Fibroblast of lung (primary cell): ENCODE results near the gene PLAAT4. TPM values are rescaled to one million over a fixed set of nuclear protein-coding genes. Genes with fewer than 3 reads are reported as not detected.
A peak's percentile ranks its signal among the peaks of the same experiment; 100 is the strongest.

ENCODE experiments used
- DNase-seq, 2 donors: peaks; one replicate each; pipeline versions ENCODE4 v3.0.0 to v3.0.0-alpha.2; 2010; ENCODE audit warnings: low read depth in 2 of 2
- H2AFZ ChIP-seq: 2 replicates; pipeline ENCODE4 v1.5.1; 2012; ENCODE audit warnings: low read length, control low read depth, inconsistent platforms
- H3K27ac ChIP-seq: 2 replicates; pipeline ENCODE4 v1.5.1; 2011; ENCODE audit warnings: low read length, control low read depth; ENCODE audit not compliant: insufficient read depth
- H3K27me3 ChIP-seq: 2 replicates; pipeline ENCODE4 v1.5.1; 2011; ENCODE audit warnings: mild to moderate bottlenecking, low read length; ENCODE audit not compliant: control insufficient read depth, insufficient read depth
- H3K36me3 ChIP-seq: 2 replicates; pipeline ENCODE4 v1.5.1; 2011; ENCODE audit warnings: low read length; ENCODE audit not compliant: control insufficient read depth, insufficient read depth
- H3K4me1 ChIP-seq: 2 replicates; pipeline ENCODE4 v1.5.1; 2011; ENCODE audit warnings: low read length; ENCODE audit not compliant: control insufficient read depth, insufficient read depth; ENCODE audit errors: extremely low read depth
- H3K4me2 ChIP-seq: 2 replicates; pipeline ENCODE4 v1.5.1; 2011; ENCODE audit warnings: low read length, control low read depth; ENCODE audit not compliant: insufficient read depth; ENCODE audit errors: extremely low read depth
- H3K4me3 ChIP-seq, 4 experiments: fragments of 200-600 bp in 1 of 4; sonication (generic) in 1 of 4; replicated peaks in 1 of 4; 2 replicates each; pipeline ENCODE4 v1.5.1; 2011 to 2016; ENCODE audit warnings: low read length in 4 of 4, low read depth in 3 of 4, mild to moderate bottlenecking in 3 of 4, control low read depth in 2 of 4, inconsistent platforms in 1 of 4, mixed read lengths in 1 of 4; ENCODE audit not compliant: insufficient read depth in 1 of 4; ENCODE audit errors: control extremely low read depth in 1 of 4
- H3K79me2 ChIP-seq: 2 replicates; pipeline ENCODE4 v1.5.1; 2012; ENCODE audit warnings: mild to moderate bottlenecking, low read length, inconsistent platforms; ENCODE audit not compliant: control insufficient read depth, insufficient read depth
- H3K9ac ChIP-seq: 2 replicates; pipeline ENCODE4 v1.5.1; 2011; ENCODE audit warnings: mild to moderate bottlenecking, low read length, control low read depth; ENCODE audit not compliant: insufficient read depth
- H3K9me3 ChIP-seq: 2 replicates; pipeline ENCODE4 v1.5.1; 2012; ENCODE audit warnings: low read depth, low read length; ENCODE audit not compliant: control insufficient read depth, insufficient read depth
- H4K20me1 ChIP-seq: 2 replicates; pipeline ENCODE4 v1.5.1; 2011; ENCODE audit warnings: low read length; ENCODE audit not compliant: control insufficient read depth, insufficient read depth; ENCODE audit errors: extremely low read depth
- CTCF ChIP-seq, 2 donors: IDR thresholded peaks in 1 of 2; conservative IDR thresholded peaks in 1 of 2; 1 replicate in 1 of 2; 2 replicates in 1 of 2; pipeline ENCODE4 v1.5.1; 2011 to 2012; ENCODE audit warnings: low read length in 2 of 2, control low read depth in 1 of 2, inconsistent platforms in 1 of 2, low read depth in 1 of 2, mild to moderate bottlenecking in 1 of 2
- EZH2 ChIP-seq: IDR thresholded peaks from 2 replicates; pipeline ENCODE4 v1.5.1; 2012; ENCODE audit warnings: low read length, control low read depth, mild to moderate bottlenecking; ENCODE audit errors: missing control alignments
- polyA plus RNA-seq, 2 donors: library from polyadenylated mRNA; depleted of rRNA in 1 of 2; stranded (reverse) in 1 of 2; unstranded in 1 of 2; fragments of >200 nt; gene quantifications; 2 replicates each; pipeline ENCODE4 v1.2.1, GENCODE V29; 2011 to 2012; ENCODE audit warnings: missing spikeins in 1 of 2
- total RNA-seq: library from RNA; depleted of rRNA; stranded (reverse); fragments of >200 nt; gene quantifications from 2 replicates; pipeline ENCODE4 v1.2.1, GENCODE V29; 2014

Gene PLAAT4
- total and polyA plus RNA-seq, 2 donors (not counting 1 experiment from before 2014, with no cell fraction given), result 47.4 to 85.7 TPM

- Histone ChIP-seq H3K9me3 (no peaks in the 10 kb centered on the region), H3K27ac (no peak within 1 kb of the TSS), H3K4me1 (no peaks in the 10 kb centered on the region), H3K27me3 (no peaks in the 10 kb centered on the region), H3K4me3 (no peak within 1 kb of the TSS), H2AFZ (no peak within 1 kb of the TSS), H3K36me3 (no peaks in the 10 kb centered on the region), H3K79me2 (no peaks in the 10 kb centered on the region), H3K4me2 (no peak within 1 kb of the TSS), H3K9ac (no peak within 1 kb of the TSS), H4K20me1 (no peaks in the 10 kb centered on the region)
- no peak for TF ChIP-seq CTCF (conservative IDR thresholded peaks at IDR 0.05 in 1 of 2, IDR thresholded peaks at IDR 0.05 in 1 of 2; ENCODE audit: low read depth in 1 of 2, low read length in 2 of 2)
- TF ChIP-seq EZH2, result no peak
- DNase-seq, result peak; percentile 32 to 48
These were observed 30.6 kb upstream of the PLAAT4 start, which contains the start of gene LGALS12 for GRCh38 chr11:63505857-63506528. TSS of gene LGALS12 (plus strand) at chr11:63506084. CDS start at chr11:63506459, 375 bp downstream.

GRCh38 chr11:63506876-63507275, 29.7 kb upstream of the PLAAT4 start:
- H3K4me3 ChIP-seq, result no peak overlapping the region
- no peaks in the 10 kb centered on the region for H3K9me3 ChIP-seq

GRCh38 chr11:63507511-63507910, 29.1 kb upstream of the PLAAT4 start:
- H3K9me3 ChIP-seq, result no peaks in the 10 kb centered on the region
- H2AFZ ChIP-seq, result no peak overlapping the region
- H3K79me2 ChIP-seq, result no peaks in the 10 kb centered on the region
- H3K4me3 ChIP-seq, result no peak overlapping the region
- no peaks in the 10 kb centered on the region for H3K36me3 ChIP-seq
- no peak for TF ChIP-seq CTCF (conservative IDR thresholded peaks at IDR 0.05 in 1 of 2, IDR thresholded peaks at IDR 0.05 in 1 of 2; ENCODE audit: low read depth in 1 of 2, low read length in 2 of 2)
- no peak overlapping the region for H3K27ac ChIP-seq
- H3K4me2 ChIP-seq, result no peak overlapping the region
- H4K20me1 ChIP-seq, result no peaks in the 10 kb centered on the region
- no peak for DNase-seq
- no peak overlapping the region for H3K9ac ChIP-seq
- H3K27me3 ChIP-seq, result no peaks in the 10 kb centered on the region
- H3K4me1 ChIP-seq, result no peaks in the 10 kb centered on the region

More at GRCh38 chr11:63506876-63507275, 29.7 kb upstream of the PLAAT4 start:
- DNase-seq, result no peak
- Histone ChIP-seq H4K20me1 (no peaks in the 10 kb centered on the region), H3K4me1 (no peaks in the 10 kb centered on the region), H3K79me2 (no peaks in the 10 kb centered on the region), H3K27ac (no peak overlapping the region), H3K4me2 (no peak overlapping the region), H3K9ac (no peak overlapping the region), H3K27me3 (no peaks in the 10 kb centered on the region), H3K36me3 (no peaks in the 10 kb centered on the region), H2AFZ (no peak overlapping the region)
- TF ChIP-seq CTCF (conservative IDR thresholded peaks at IDR 0.05 in 1 of 2, IDR thresholded peaks at IDR 0.05 in 1 of 2; ENCODE audit: low read depth in 1 of 2, low read length in 2 of 2) (no peak), EZH2 (no peak)
